ENCODE measurements around the gene PPT2.
"Not testable (repeated sequence)": the region's sequence is repeated elsewhere in the genome, so short reads cannot be mapped to it uniquely, and the experiment has no call there.

Gene PPT2

DNA sequence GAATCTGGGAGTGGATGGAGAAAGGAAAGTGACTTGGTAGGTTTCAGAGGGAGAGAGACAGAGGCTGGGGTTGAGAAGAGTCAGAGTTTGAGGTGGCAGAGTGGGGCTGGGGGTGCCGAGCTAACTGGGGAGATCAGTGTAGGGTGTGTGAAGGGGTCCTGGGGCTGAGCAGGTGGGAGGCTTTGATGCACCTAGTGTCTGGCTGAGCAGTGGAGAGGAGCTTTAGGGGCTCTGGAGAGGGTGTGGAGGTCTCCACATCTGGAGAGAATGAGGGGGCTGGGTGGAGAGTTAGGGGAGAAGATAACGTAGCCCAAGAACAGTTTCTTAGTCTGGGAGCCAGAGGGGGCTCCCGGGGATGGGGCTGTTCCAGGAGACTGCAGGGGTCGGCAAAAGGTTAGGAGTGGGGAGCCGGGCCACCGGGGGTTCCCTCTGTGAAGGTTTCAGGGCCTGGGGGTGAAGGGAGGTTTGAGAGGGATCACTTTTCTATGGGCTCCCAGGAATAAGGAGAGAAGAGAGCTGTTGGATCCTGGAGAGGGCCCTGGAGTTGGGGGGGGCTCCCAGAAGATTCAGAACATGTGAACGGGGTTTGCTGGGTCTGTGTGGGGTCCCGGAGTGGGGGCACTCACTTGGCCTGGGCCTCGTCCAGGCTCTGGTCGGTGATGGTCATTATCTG is 35.3 kb downstream of the PPT2 start:
- DNase-seq (ENCODE audit: low read depth in 2 of 2): no peak

DNA sequence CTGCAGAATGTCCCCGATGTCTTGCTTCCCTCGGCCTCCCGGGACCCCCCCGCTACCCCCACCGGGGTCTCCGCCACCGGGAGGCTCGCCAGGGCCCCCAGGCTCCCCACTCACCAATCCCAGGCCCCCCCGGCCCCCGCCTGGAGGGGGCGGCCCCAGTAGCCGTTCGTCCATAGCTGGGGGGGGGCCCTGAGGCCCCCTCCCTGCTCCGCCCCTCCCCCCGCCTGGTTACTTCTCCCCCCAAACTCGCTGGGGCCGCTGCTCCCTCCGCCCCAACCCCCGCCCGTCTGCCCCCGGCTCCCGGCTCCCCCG is 35.8 kb downstream of the PPT2 start:
- no peak for DNase-seq (ENCODE audit: low read depth in 2 of 2)

- DNase-seq (ENCODE audit: low read depth in 2 of 2): peak; percentile 67 to 86
Measured at GRCh38 chr6:32190054-32190851, 36.3 kb downstream of the PPT2 start, which contains the start of gene PBX2. Gene PBX2, minus strand, starts transcription at chr6:32190202. Its CDS starts 287 bp downstream, at chr6:32189915.

- no peak for DNase-seq (ENCODE audit: low read depth in 2 of 2)
Measured at GRCh38 chr6:32190911-32191677, 37.2 kb downstream of the PPT2 start.

DNA sequence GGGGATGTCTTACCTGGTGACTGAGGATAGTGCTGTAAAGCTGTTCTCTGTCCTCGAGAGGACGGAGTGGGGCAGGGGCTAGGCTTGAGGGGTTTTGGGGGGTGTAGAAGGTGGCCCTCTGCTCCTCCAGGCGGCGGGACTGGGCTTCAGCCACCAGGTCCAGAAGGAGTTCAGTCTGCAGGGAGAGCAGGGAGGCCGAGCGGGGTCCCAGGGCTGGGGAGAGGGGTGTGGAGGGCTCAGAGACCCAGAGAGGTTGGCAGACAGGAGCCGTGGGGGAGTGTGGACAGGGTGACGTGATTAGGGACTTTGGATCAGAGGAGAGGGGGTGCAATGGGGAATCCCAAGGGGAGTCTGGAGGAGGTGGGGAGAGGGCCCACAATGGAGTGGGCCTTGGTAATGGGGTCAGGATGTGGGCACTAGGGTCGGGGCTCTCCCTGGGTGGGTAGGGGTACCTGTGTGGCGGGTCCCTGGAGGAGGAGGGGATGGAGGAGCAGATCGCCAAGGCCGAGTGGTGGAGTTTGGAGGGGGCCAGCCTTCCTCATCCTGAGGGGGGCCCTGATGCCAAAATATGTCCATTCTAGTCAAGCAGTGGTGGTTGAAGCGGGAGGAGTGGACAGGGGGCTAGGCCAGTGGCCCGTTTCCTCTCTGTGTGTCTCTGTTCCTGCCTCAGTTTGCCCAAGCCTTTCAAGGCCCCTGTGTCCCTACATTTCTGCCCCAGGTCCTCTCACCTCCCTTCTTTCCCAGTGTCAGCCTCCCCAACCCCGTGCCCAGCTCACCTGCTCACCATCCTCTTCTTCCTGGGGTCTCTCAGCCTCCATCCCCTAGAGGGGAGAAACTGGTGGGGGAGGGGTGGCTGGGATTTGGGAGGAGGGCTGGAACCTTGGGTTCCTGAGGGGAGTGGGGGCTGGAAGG is 38.0 kb downstream of the PPT2 start:
- DNase-seq (ENCODE audit: low read depth in 2 of 2): no peak

DNA sequence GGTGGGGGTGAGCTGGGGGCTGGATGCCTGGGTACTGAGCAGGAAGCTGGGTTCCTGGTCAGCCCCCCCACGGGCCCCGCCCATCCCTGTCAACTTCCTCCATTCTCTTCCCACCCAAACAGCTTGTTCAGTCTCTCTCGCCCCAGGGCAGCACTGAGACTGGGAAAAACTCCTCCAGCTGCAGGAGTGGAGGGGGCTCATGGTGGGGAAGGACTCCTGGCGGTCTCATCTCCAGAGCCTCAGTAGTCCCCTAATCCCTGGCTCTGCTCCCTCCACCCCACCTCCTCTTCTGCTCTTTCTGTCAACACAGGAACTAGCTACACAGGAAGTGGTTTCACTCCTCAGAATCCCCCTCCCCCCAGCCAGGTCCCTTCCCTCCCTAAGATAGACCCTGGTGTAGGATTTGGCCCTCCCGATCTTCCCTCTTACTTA is 38.7 kb downstream of the PPT2 start, which contains the start of gene GPSM3:
GPSM3 (minus strand) TSS at position 36 of the 432 bp plus-strand sequence. CDS start 130 bp downstream, outside the sequence.
- DNase-seq (ENCODE audit: low read depth in 2 of 2): peak in 1 of 2 experiments; percentile 48

DNA sequence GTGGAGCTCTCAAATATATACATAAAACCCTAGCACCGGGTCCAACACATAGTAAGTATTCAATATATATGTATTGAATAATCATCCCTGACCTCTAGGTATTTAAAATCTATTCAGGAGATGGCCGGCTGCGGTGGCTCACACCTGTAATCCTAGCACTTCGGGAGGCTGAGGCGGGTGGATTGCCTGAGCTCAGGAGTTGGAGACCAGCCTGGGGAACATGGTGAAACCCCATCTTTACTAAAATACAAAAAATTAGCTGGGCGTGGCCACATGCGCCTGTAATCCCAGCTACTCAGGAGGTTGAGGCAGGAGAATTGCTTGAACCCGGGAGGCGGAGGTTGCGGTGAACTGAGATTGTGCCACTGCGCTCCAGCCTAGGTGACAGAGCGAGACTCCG is 39.2 kb downstream of the PPT2 start:
- not testable (repeated sequence) for DNase-seq (ENCODE audit: low read depth in 2 of 2)

DNA sequence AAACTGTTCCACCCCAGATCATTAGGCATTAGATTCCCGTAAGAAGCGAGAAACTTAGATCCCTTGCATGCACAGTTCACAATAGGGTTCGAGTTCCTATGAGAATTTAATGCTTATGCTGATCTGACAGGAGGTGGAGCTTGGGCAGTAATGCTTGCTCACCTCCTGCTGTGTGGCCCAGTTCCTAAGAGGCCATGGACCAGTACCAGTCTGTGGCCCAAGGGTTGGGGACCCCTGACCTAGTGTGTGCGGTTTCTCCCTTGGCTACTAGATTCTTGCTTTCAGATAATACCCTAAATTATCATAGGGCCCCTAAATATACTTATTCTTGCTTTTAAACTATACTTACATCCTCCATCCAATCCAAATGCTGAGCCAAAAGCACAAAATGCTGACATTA is 40.4 kb downstream of the PPT2 start:
- no peak for DNase-seq (ENCODE audit: low read depth in 2 of 2)

- DNase-seq (ENCODE audit: low read depth in 2 of 2): no peak
Measured at GRCh38 chr6:32194825-32195651, 41.1 kb downstream of the PPT2 start.

- peak; percentile 100 for DNase-seq (ENCODE audit: low read depth in 2 of 2)
Measured at GRCh38 chr6:32195652-32195901, 41.6 kb downstream of the PPT2 start.

GRCh38 chr6:32195902-32196681 is 42.2 kb downstream of the PPT2 start:
- DNase-seq (ENCODE audit: low read depth in 2 of 2): peak in 1 of 2 experiments; percentile 64

GRCh38 chr6:32196682-32197616 is 43.0 kb downstream of the PPT2 start:
- DNase-seq (ENCODE audit: low read depth in 2 of 2): no peak

GRCh38 chr6:32198345-32198696 is 44.4 kb downstream of the PPT2 start:
- DNase-seq (ENCODE audit: low read depth in 2 of 2): no peak

- DNase-seq (ENCODE audit: low read depth in 2 of 2): no peak
Measured at GRCh38 chr6:32198866-32199265, 44.9 kb downstream of the PPT2 start.

DNA sequence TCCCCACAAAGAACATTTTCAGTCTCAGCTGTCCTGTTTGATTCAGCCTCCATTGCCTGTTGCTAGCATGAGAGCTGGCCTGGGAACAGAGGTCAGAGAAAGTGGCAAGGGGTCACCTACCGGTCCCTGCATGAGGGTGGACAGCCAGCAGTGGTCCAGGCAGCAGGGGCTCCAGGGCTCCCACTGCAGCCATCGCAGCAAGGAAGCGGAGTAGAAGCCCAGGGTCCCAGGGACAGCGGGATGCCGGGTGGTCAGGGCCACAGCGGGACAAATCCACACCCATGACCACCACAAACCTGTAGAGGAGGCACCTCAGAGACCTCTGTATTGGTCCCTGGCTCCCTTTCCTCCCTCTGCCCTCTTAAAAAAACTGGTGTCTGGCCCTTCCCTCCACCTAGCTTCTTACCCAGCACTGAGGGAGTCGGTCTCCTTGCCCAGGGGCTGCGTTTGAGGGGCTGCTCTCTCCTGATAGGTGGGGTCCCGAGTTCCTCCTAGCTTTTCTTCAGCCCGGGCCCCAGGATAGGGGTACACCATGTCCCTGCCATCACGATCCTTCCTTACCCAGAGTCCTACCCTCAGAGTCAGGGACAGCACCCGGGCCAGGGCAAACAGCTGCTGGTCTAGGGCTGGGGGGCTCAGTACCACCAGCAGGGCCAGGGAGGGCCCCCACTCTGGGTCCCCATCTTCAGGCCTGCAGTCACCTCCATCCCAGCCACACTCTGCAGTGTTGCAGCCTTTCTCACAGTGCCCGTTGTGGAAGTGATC is 47.0 kb downstream of the PPT2 start:
- DNase-seq (ENCODE audit: low read depth in 2 of 2): no peak

DNA sequence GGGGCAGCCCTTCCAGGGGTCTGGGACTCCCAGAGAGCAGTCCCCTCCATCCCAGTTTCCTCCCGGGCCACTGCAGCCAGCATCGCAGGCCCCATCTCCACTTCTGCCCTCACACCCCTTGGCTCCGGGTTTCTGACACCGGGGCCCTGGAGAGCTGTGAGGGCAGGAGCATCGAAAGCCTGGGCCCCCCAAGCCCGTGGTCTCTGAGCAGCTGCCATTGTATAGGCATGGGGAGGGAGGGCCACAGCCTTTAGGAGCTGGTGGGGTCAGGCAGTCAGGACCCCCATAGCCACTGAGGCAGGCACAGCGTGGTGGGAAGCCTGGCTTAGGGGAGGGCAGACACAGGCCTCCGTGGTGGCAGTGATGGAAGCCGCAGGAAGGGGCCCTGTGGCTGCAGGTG is 48.2 kb downstream of the PPT2 start:
- DNase-seq (ENCODE audit: low read depth in 2 of 2): no peak

DNA sequence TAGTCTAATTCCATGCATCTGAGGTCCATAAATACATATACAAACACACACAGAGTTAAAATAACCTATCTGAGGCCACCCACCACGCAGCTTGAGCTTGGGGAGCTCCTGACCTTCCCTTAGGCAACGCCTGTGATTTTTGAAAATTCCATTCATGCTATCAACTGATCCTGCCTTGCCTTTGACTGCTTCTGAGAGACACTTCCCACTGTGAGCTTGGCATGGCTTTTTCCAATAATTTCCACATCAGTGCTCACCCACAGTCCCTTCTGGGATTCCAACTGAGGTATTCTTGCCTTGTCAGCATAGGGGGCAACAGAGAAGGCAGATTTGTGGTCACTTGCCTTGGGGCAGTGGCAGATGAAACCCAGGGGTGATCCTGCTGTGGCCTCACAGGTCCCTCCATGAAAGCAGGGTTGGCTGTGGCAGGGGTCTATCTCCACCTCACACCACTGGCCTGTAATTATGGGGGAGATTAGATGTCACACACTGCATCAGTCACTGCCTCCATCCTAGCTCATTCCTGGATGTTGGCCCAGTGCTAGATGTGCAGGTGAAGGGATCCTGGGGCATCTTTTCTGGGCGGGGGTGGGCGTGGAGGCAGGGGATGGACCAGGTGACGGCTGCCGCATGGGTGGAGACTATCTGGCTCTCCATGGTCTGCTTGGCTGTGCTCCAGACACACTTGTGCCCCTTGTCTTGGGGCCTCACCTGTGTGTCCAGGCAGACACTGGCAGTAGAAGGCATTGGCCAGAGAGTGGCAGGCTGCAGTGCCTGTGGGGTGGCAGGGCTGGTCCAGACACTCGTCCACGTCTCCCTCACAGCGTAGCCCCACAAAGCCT is 49.7 kb downstream of the PPT2 start:
- no peak for DNase-seq (ENCODE audit: low read depth in 2 of 2)
